HG03135 (cell line): ENCODE measurements around the gene DNASE2.

ENCODE experiments used
- ATAC-seq: cut with Tn5 transposase; IDR thresholded peaks from one replicate; pipeline ENCODE4 v1.9.1; 2021; ENCODE audit warnings: mild to moderate bottlenecking, moderate library complexity; ENCODE audit not compliant: unreplicated experiment

DNASE2 gene

GRCh38 chr19:12836529-12836863 is 44.8 kb downstream of the DNASE2 start:
- no peak for ATAC-seq

- no peak for ATAC-seq
These were observed 46.1 kb downstream of the DNASE2 start for GRCh38 chr19:12834976-12835757.

DNA sequence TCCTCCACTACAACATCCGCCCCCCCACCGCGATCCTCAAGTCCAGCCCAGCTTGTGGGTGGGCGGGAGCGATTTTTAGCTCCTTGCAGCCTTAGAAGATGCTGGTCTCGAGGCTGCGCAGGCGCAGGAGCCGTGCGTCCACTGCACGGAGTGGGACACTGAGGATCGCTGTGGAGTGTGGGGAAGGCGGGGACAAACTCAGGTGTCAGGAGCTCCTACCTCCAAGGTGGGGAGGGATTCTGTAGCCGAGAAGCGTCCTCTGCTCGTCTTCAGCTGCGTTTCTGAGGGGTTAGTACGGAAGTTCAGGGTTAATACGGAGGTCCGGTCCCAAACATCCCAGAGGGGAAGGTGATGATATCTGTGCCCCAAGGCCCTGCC is 46.7 kb downstream of the DNASE2 start, which contains the start of gene RTBDN:
TSS of gene RTBDN (minus strand) at position 14 of the 378 bp plus-strand sequence. CDS start 4,600 bp downstream, outside the sequence.
- ATAC-seq, result no peak

DNA sequence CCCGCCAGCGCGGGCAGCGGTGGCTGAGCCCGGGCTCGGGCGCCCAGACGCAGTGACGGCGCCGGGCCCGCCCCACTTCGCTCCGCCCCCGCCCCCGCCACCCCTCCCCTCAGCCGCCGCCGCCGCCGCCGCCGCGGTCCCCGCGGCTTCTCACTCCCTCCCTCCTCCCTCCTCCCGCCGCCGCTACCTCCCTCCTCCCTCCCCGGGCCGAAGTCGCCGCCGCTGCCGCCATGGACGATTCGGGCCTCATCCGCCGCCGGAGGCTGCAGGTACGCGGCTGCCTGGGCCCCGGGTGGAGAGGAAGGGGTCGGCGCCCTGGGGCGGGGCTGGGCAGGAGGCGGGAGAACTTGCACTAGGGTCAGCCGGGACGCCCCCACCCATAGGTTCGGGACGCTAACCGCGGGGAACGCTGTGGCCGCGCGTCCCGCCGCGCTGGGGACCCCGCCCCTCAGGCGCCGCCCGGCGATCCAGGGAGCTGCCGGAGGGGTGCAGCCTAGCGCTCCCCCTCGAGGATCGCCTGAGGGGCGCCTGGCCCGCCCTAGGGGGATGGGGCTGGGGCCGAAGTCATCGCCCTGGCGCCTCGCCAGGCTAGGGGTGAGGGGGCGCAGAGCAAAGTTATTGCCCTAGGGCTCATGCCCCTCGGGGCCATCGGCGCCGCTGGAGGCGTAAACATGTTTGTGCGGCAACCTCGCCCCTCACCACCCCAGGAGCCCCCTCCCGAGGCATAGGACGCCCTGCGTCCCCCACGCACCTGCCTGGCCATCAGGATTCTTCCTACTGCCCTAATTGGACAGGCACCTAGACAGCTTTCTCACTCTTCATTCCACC is 47.3 kb downstream of the DNASE2 start:
- ATAC-seq, result no peak

- ATAC-seq, result no peak
These were observed 47.9 kb downstream of the DNASE2 start for GRCh38 chr19:12833418-12833737.

- ATAC-seq, result no peak
These were observed 52.8 kb downstream of the DNASE2 start for GRCh38 chr19:12828494-12828893.

DNA sequence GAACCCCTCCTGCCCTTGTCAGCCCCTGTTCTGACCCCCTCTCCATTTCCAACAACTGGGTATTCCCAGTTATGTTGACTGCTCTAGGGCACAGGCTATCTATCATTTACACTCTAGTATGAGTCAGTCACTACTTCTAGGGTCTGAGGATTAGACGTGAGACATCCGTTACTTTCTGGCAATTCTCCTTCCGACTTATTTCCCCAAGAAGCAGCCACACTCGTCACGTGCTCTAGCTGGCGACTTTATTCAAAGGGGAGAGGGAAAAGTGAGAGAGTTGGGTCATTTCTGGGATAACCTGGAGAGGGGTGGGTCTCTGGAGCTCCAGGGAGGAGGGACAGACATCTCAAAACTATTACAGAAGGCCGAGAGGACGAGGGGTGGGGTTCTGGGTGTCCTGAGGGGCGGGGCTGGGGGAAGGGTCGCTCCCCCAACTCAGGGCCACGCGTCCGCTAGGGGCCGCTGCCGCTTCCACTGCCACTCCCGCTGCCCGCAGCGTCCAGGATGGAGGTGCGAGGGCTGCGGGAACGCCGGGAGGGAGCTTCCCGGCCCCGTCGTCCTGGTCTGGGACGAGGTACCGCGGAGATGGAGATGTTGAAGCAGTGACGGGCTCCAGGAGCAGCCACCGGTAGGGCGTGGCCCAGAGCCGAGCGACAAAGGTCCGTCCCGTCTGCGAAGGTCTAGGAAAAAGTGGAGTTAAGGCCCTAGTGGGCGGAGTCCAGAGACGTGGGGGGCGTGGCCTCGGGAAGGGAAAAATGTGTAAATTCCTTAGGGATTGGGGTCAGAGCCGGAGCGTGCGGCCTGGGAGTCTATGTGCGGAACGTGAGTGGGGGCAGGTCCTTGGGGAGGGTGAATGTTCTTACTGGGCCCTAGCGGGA is 55.8 kb downstream of the DNASE2 start:
- no peak for ATAC-seq
